ENCODE data around the gene RFC5. TPM values are rescaled to one million over a fixed set of nuclear protein-coding genes. Genes with fewer than 3 reads are reported as not detected.

RFC5 gene
- total and polyA plus RNA-seq, 10 of the 15 experiments (the other 5 are each of a cell fraction or from before 2014, with no cell fraction given): 30.9 to 73.3 (median 53.5) TPM

- peak overlapping the region; percentile 96; the same call in 1 of the 2 replicates for H2AFZ ChIP-seq (ENCODE audit: control insufficient read depth, low read depth, low read length)
- no peaks in the 10 kb centered on the region for H4K20me1 ChIP-seq (ENCODE audit: control insufficient read depth, insufficient read depth)
- H3K27ac ChIP-seq (ENCODE audit: control insufficient read depth, insufficient read depth): no peak overlapping the region
- no peak for DNase-seq (ENCODE audit: low read depth, low spot score)
- WGBS (ENCODE audit: insufficient coverage, insufficient replicate concordance, low lambda C conversion rate, missing lambda C conversion rate): 50% methylated on average over 9 of the region's 9 CpGs
- POLR2A ChIA-PET: interaction anchor here (0.7 to 1.0 kb wide), 3 partner anchors 16 to 344 kb away, joined by 3 to 7 read pairs (median 7); partner anchors contain the start of gene PEBP1
- H3K9me3 ChIP-seq (replicated peaks; ENCODE audit: control insufficient read depth, insufficient read depth, low read length): no peaks in the 10 kb centered on the region; the same call in 2 of the 3 replicates
- SMC1A ChIA-PET (ENCODE audit: uncharacterized antibody, unreplicated experiment): interaction anchor here (0.8 to 2.7 kb wide), 3 partner anchors 17 to 103 kb away, joined by 3 to 10 read pairs (median 5); no protein-coding TSS in a partner anchor
- FAIRE-seq: no peak
- H3K36me3 ChIP-seq (ENCODE audit: control insufficient read depth in 2 of 2, insufficient read depth in 2 of 2, low read length in 1 of 2): peaks cover 3 to 5% of the 10 kb centered on the region in 2 experiments; a peak in 2 of 4 replicates
- intact Hi-C loops (cut with micrococcal nuclease; ENCODE audit: unreplicated experiment) (loop anchor here (2.0 to 5.0 kb wide), 2 partner anchors 39 to 139 kb away; no protein-coding TSS in a partner anchor), in situ Hi-C loops (cut with MboI) (no loop called here)
- ATAC-seq: no peak
- H3K4me1 ChIP-seq (ENCODE audit: control insufficient read depth, insufficient read depth, low read length): 0 out of 2 replicates have a peak, but pooled peaks cover 3% of the 10 kb centered on the region
- peaks cover 18% of the 10 kb centered on the region for H3K79me2 ChIP-seq (ENCODE audit: control insufficient read depth, insufficient read depth, low read length)
- H3K27me3 ChIP-seq (replicated peaks in 1 of 2; ENCODE audit: control insufficient read depth in 2 of 2, insufficient read depth in 2 of 2, low read length in 1 of 2): no peaks in the 10 kb centered on the region
- BruUV-seq (replicated peaks): no TSS peak
- no peak overlapping the region for H3K9ac ChIP-seq (ENCODE audit: control insufficient read depth, insufficient read depth, low read length)
- RAD21 ChIA-PET (ENCODE audit: unreplicated experiment): interaction anchor here (1.1 to 1.9 kb wide), 3 partner anchors 48 to 141 kb away, joined by 3 to 7 read pairs (median 5); no protein-coding TSS in a partner anchor
- peak overlapping the region; percentile 35; the same call in 1 of the 2 replicates for H3K4me3 ChIP-seq
- CTCF ChIA-PET: interaction anchor here (0.6 to 1.8 kb wide), 6 partner anchors 19 to 360 kb away, joined by 3 to 6 read pairs (median 4); partner anchors contain the start of gene SUDS3
- peak overlapping the region; percentile 78 for H3K4me2 ChIP-seq (ENCODE audit: control insufficient read depth, insufficient read depth)
- TF ChIP-seq SMC3 (IDR thresholded peaks at IDR 0.05; ENCODE audit: borderline replicate concordance, low read length) (no peak), NKRF (conservative IDR thresholded peaks at IDR 0.05) (no peak), POU2F2 (IDR thresholded peaks at IDR 0.05; ENCODE audit: borderline replicate concordance, low read depth, low read length) (no peak), RCOR1 (conservative IDR thresholded peaks at IDR 0.05; ENCODE audit: low read depth, low read length) (no peak), NR2F1 (conservative IDR thresholded peaks at IDR 0.05) (no peak), PAX5 (IDR thresholded peaks at IDR 0.05; ENCODE audit: borderline replicate concordance, low read depth, low read length) (no peak), TCF3 (IDR thresholded peaks at IDR 0.05; ENCODE audit: borderline replicate concordance, insufficient read depth, low read depth, low read length) (no peak), RAD21 (IDR thresholded peaks at IDR 0.05; ENCODE audit: insufficient read depth, low read depth, low read length) (no peak), CHD4 (IDR thresholded peaks at IDR 0.05) (no peak), ATF2 (IDR thresholded peaks at IDR 0.05; ENCODE audit: low read length) (no peak), TCF7 (IDR thresholded peaks at IDR 0.05; ENCODE audit: borderline replicate concordance) (no peak), NFIC (IDR thresholded peaks at IDR 0.05; ENCODE audit: low read depth, low read length) (no peak), FOXK2 (IDR thresholded peaks at IDR 0.05) (no peak), CBX3 (IDR thresholded peaks at IDR 0.05; ENCODE audit: borderline replicate concordance, low read depth) (no peak)
- TF ChIP-seq, protein P1, sequence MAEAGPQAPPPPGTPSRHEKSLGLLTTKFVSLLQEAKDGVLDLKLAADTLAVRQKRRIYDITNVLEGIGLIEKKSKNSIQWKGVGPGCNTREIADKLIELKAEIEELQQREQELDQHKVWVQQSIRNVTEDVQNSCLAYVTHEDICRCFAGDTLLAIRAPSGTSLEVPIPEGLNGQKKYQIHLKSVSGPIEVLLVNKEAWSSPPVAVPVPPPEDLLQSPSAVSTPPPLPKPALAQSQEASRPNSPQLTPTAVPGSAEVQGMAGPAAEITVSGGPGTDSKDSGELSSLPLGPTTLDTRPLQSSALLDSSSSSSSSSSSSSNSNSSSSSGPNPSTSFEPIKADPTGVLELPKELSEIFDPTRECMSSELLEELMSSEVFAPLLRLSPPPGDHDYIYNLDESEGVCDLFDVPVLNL (IDR thresholded peaks at IDR 0.05; ENCODE audit: low read depth, low read length): no peak
- TF ChIP-seq, protein P2, sequence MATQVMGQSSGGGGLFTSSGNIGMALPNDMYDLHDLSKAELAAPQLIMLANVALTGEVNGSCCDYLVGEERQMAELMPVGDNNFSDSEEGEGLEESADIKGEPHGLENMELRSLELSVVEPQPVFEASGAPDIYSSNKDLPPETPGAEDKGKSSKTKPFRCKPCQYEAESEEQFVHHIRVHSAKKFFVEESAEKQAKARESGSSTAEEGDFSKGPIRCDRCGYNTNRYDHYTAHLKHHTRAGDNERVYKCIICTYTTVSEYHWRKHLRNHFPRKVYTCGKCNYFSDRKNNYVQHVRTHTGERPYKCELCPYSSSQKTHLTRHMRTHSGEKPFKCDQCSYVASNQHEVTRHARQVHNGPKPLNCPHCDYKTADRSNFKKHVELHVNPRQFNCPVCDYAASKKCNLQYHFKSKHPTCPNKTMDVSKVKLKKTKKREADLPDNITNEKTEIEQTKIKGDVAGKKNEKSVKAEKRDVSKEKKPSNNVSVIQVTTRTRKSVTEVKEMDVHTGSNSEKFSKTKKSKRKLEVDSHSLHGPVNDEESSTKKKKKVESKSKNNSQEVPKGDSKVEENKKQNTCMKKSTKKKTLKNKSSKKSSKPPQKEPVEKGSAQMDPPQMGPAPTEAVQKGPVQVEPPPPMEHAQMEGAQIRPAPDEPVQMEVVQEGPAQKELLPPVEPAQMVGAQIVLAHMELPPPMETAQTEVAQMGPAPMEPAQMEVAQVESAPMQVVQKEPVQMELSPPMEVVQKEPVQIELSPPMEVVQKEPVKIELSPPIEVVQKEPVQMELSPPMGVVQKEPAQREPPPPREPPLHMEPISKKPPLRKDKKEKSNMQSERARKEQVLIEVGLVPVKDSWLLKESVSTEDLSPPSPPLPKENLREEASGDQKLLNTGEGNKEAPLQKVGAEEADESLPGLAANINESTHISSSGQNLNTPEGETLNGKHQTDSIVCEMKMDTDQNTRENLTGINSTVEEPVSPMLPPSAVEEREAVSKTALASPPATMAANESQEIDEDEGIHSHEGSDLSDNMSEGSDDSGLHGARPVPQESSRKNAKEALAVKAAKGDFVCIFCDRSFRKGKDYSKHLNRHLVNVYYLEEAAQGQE (IDR thresholded peaks at IDR 0.05; ENCODE audit: low read depth, low read length): no peak
Observed at GRCh38 chr12:118015944-118016343, 559 bp upstream of the RFC5 start.

All from GM12878 (cell line).